Esophagus squamous epithelium (tissue), 5 donors: ENCODE data around the gene LY86. TPM values are rescaled to one million over a fixed set of nuclear protein-coding genes. Genes with fewer than 3 reads are reported as not detected.

ENCODE experiments used
- DNase-seq: peaks from one replicate; lab custom pipeline; 2025; lab: John Stamatoyannopoulos, UW
- H3K27ac ChIP-seq, 4 donors: fragments of 200-600 bp; sonication (generic); one replicate each; pipeline ENCODE4 v1.5.1; 2016 to 2019; ENCODE audit warnings: mild to moderate bottlenecking in 1 of 4
- H3K27me3 ChIP-seq, 4 donors: fragments of 200-600 bp; sonication (generic); 1 replicate in 3 of 4; 2 replicates in 1 of 4; pipeline versions ENCODE4 v1.5.1 to v1.6.0; 2017 to 2021; ENCODE audit warnings: antibody characterized with exemption in 1 of 4
- H3K36me3 ChIP-seq, 3 donors: fragments of 200-600 bp; sonication (generic); one replicate each; pipeline ENCODE4 v1.5.1; 2016 to 2019
- H3K4me1 ChIP-seq, 3 donors: fragments of 200-600 bp; sonication (generic); one replicate each; pipeline ENCODE4 v1.5.1; 2017 to 2019
- H3K4me3 ChIP-seq, 4 donors: fragments of 200-600 bp; sonication (generic); 1 replicate in 3 of 4; 2 replicates in 1 of 4; pipeline ENCODE4 v1.5.1; 2016 to 2019; ENCODE audit warnings: mild to moderate bottlenecking in 2 of 4, moderate library complexity in 1 of 4
- H3K9me3 ChIP-seq, 3 donors: fragments of 200-600 bp; sonication (generic); one replicate each; pipeline ENCODE4 v1.5.1; 2016 to 2019
- CTCF ChIP-seq, 6 experiments: fragments of 450-650 bp in 4 of 6; fragments of 200-600 bp in 2 of 6; sonication (generic) in 2 of 6; IDR thresholded peaks; one replicate each; pipeline ENCODE4 v1.5.1; 2016 to 2019; ENCODE audit warnings: antibody characterized with exemption in 6 of 6, mild to moderate bottlenecking in 4 of 6, moderate library complexity in 4 of 6
- POLR2A ChIP-seq, 4 donors: fragments of 450-650 bp; IDR thresholded peaks; one replicate each; pipeline ENCODE4 v1.6.1; 2017; ENCODE audit warnings: antibody characterized with exemption in 4 of 4, mild to moderate bottlenecking in 4 of 4, moderate library complexity in 3 of 4
- WGBS, 2 donors: methylation state at CpG; one replicate each; pipeline ENCODE4 v1.1.5; 2018; 5-methylcytosine and 5-hydroxymethylcytosine counted together
- intact Hi-C: fragments of 100-400 bp; cut with DNase I; formaldehyde crosslinking; loops from one replicate; pipeline ENCODE4 v1.15.0; 2022
- total RNA-seq, 4 donors: library from RNA; depleted of rRNA; stranded (reverse); fragments of >200 nt; gene quantifications; one replicate each; pipeline ENCODE4 v1.1.0, GENCODE V29; 2016
- donor health status: DM: yes; HTN: yes; CAD: no.

The LY86 gene
- total RNA-seq, 4 donors from 2014 or later: 2.3 TPM; not detected in 2

- intact Hi-C loops: no loop called here
- H3K4me1 ChIP-seq: peaks cover 0 to 6% (median 0%) of the 10 kb centered on the region in 3 donors
- no peak for DNase-seq
- TF ChIP-seq CTCF (IDR thresholded peaks at IDR 0.05) (no peak), POLR2A (IDR thresholded peaks at IDR 0.05) (no peak)
- WGBS, 2 donors: 58 to 60% methylated on average over 2 to 3 of the region's 3 CpGs
- H3K9me3 ChIP-seq: no peaks in the 10 kb centered on the region
- no peaks in the 10 kb centered on the region for H3K36me3 ChIP-seq
- H3K27me3 ChIP-seq: peaks cover 0 to 23% (median 0%) of the 10 kb centered on the region in 4 donors
- no peak overlapping the region for H3K27ac ChIP-seq
- no peak overlapping the region for H3K4me3 ChIP-seq
Measured at GRCh38 chr6:6595952-6596351, 7.4 kb downstream of the LY86 start.

- TF ChIP-seq CTCF (IDR thresholded peaks at IDR 0.05) (no peak), POLR2A (IDR thresholded peaks at IDR 0.05) (no peak)
- H3K27me3 ChIP-seq: peaks cover 0 to 23% (median 0%) of the 10 kb centered on the region in 4 donors
- H3K27ac ChIP-seq: no peak overlapping the region
- peaks cover 0 to 6% (median 0%) of the 10 kb centered on the region in 3 donors for H3K4me1 ChIP-seq
- H3K4me3 ChIP-seq: no peak overlapping the region
- no peaks in the 10 kb centered on the region for H3K36me3 ChIP-seq
- intact Hi-C loops: no loop called here
- 59 to 67% methylated on average over 14 of the region's 14 CpGs for WGBS, 2 donors
- DNase-seq: no peak
- no peaks in the 10 kb centered on the region for H3K9me3 ChIP-seq
Measured at GRCh38 chr6:6596529-6597328, 8.2 kb downstream of the LY86 start.

GRCh38 chr6:6597682-6598081, 9.2 kb downstream of the LY86 start:
- WGBS, 2 donors: 66 to 87% methylated on average over 1 to 5 of the region's 5 CpGs
- no peak for DNase-seq
- Histone ChIP-seq H3K36me3 (no peaks in the 10 kb centered on the region), H3K4me3 (no peak overlapping the region), H3K9me3 (no peaks in the 10 kb centered on the region), H3K27ac (no peak overlapping the region), H3K4me1 (peaks cover 0 to 6% (median 0%) of the 10 kb centered on the region in 3 donors), H3K27me3 (peaks cover 0 to 23% (median 0%) of the 10 kb centered on the region in 4 donors)
- TF ChIP-seq CTCF (IDR thresholded peaks at IDR 0.05): no peak
- no peak for TF ChIP-seq POLR2A (IDR thresholded peaks at IDR 0.05)
- intact Hi-C loops: no loop called here

- peaks cover 0 to 23% (median 0%) of the 10 kb centered on the region in 4 donors for H3K27me3 ChIP-seq
- H3K27ac ChIP-seq: no peak overlapping the region
- H3K9me3 ChIP-seq: no peaks in the 10 kb centered on the region
- no peak overlapping the region for H3K4me3 ChIP-seq
- TF ChIP-seq CTCF (IDR thresholded peaks at IDR 0.05) (no peak), POLR2A (IDR thresholded peaks at IDR 0.05) (no peak)
- H3K36me3 ChIP-seq: no peaks in the 10 kb centered on the region
- WGBS, 2 donors: 47 to 62% methylated on average over 2 to 4 of the region's 4 CpGs
- intact Hi-C loops: no loop called here
- peaks cover 0 to 6% (median 0%) of the 10 kb centered on the region in 3 donors for H3K4me1 ChIP-seq
- no peak for DNase-seq
Measured at GRCh38 chr6:6599468-6599873, 11.0 kb downstream of the LY86 start.

- Histone ChIP-seq H3K36me3 (no peaks in the 10 kb centered on the region), H3K9me3 (no peaks in the 10 kb centered on the region), H3K4me1 (peaks cover 0 to 6% (median 0%) of the 10 kb centered on the region in 3 donors), H3K4me3 (no peak overlapping the region), H3K27ac (no peak overlapping the region), H3K27me3 (peaks cover 0 to 23% (median 0%) of the 10 kb centered on the region in 4 donors)
- no peak for DNase-seq
- TF ChIP-seq POLR2A (IDR thresholded peaks at IDR 0.05): no peak
- no peak for TF ChIP-seq CTCF (IDR thresholded peaks at IDR 0.05)
- 41 to 53% methylated on average over 4 of the region's 4 CpGs for WGBS, 2 donors
- intact Hi-C loops: no loop called here
Measured at GRCh38 chr6:6600875-6601274, 12.4 kb downstream of the LY86 start.
